IMR-90 (cell line): ENCODE results near the gene MRC1.
"Not testable (repeated sequence)": the region's sequence is repeated elsewhere in the genome, so short reads cannot be mapped to it uniquely, and the experiment has no call there.

ENCODE experiments used
- MAZ ChIP-seq: IDR thresholded peaks from 2 replicates; pipeline ENCODE4 v1.6.1; 2012; ENCODE audit warnings: low read depth, mild to moderate bottlenecking, low read length, improper control_type of control experiment, moderate library complexity, borderline replicate concordance
- POLR2A ChIP-seq: IDR thresholded peaks from 2 replicates; pipeline ENCODE4 v1.6.1; 2012; ENCODE audit warnings: mild to moderate bottlenecking, low read depth, low read length
- TF ChIP-seq, protein P1 (sequence below): conservative IDR thresholded peaks from 2 replicates; pipeline ENCODE4 v1.5.1; 2012; ENCODE audit warnings: mild to moderate bottlenecking, low read depth, low read length, improper control_type of control experiment
- TF ChIP-seq, protein P2 (sequence below): fragments of 150-350 bp; IDR thresholded peaks from 2 replicates; pipeline ENCODE4 v1.6.1; 2017; ENCODE audit warnings: mild to moderate bottlenecking, antibody characterized with exemption, low read length, low read depth

DNA sequence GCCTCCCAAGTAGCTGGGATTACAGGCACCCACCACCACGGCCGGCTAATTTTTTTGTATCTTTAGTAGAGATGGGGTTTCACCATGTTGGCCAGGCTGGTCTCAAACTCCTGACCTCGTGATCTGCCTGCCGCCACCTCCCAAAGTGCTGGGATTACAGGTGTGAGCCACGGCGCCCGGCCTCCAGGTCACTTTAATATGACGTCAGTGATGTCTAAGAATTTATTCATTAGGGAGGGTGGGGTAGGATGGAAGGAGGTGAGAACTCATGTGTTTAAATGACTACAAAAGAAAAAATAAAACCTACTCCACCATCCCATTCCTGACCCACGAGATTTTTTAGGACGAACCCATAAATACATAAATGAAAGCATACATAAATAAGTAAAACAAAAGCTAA lies 145.2 kb downstream of the MRC1 start:
- TF ChIP-seq, protein P1, sequence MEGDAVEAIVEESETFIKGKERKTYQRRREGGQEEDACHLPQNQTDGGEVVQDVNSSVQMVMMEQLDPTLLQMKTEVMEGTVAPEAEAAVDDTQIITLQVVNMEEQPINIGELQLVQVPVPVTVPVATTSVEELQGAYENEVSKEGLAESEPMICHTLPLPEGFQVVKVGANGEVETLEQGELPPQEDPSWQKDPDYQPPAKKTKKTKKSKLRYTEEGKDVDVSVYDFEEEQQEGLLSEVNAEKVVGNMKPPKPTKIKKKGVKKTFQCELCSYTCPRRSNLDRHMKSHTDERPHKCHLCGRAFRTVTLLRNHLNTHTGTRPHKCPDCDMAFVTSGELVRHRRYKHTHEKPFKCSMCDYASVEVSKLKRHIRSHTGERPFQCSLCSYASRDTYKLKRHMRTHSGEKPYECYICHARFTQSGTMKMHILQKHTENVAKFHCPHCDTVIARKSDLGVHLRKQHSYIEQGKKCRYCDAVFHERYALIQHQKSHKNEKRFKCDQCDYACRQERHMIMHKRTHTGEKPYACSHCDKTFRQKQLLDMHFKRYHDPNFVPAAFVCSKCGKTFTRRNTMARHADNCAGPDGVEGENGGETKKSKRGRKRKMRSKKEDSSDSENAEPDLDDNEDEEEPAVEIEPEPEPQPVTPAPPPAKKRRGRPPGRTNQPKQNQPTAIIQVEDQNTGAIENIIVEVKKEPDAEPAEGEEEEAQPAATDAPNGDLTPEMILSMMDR = not testable (repeated sequence)
- TF ChIP-seq, protein P2, sequence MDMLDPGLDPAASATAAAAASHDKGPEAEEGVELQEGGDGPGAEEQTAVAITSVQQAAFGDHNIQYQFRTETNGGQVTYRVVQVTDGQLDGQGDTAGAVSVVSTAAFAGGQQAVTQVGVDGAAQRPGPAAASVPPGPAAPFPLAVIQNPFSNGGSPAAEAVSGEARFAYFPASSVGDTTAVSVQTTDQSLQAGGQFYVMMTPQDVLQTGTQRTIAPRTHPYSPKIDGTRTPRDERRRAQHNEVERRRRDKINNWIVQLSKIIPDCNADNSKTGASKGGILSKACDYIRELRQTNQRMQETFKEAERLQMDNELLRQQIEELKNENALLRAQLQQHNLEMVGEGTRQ = not testable (repeated sequence)
- TF ChIP-seq MAZ, POLR2A: not testable (repeated sequence)
